Erythroblast (primary cell): ENCODE measurements around the gene PSORS1C2.

ENCODE experiments used
- GATA1 ChIP-seq: IDR thresholded peaks from 2 replicates; pipeline ENCODE4 v1.6.1; 2011; ENCODE audit warnings: low read depth, mild to moderate bottlenecking, control low read depth, low read length, moderate library complexity
- POLR2A ChIP-seq: IDR thresholded peaks from 2 replicates; pipeline ENCODE4 v1.6.1; 2011; ENCODE audit warnings: mild to moderate bottlenecking, low read length

GRCh38 chr6:31116661-31117385 is 22.0 kb downstream of the PSORS1C2 start:
- TF ChIP-seq POLR2A (no peak), GATA1 (no peak)
